ENCODE results near the gene TFCP2L1.

Gene TFCP2L1

GRCh38 chr2:121213386-121213785, 71.6 kb downstream of the TFCP2L1 start:
- no peak overlapping the region for H3K4me3 ChIP-seq (ENCODE audit: low read depth, low read length)
- no peak for DNase-seq (ENCODE audit: low read depth)
- no peak for TF ChIP-seq CTCF (IDR thresholded peaks at IDR 0.05; ENCODE audit: insufficient read depth, low read depth, low read length, missing control alignments)

- DNase-seq (ENCODE audit: low read depth), result no peak
- H3K4me3 ChIP-seq (ENCODE audit: low read depth, low read length), result no peak overlapping the region
- TF ChIP-seq CTCF (IDR thresholded peaks at IDR 0.05; ENCODE audit: insufficient read depth, low read depth, low read length, missing control alignments), result no peak
Observed at GRCh38 chr2:121212661-121213325, 72.2 kb downstream of the TFCP2L1 start.

- H3K4me3 ChIP-seq (ENCODE audit: low read depth, low read length), result no peak overlapping the region
- DNase-seq (ENCODE audit: low read depth), result no peak
- no peak for TF ChIP-seq CTCF (IDR thresholded peaks at IDR 0.05; ENCODE audit: insufficient read depth, low read depth, low read length, missing control alignments)
Observed at GRCh38 chr2:121211689-121212151, 73.3 kb downstream of the TFCP2L1 start.

- no peak overlapping the region for H3K4me3 ChIP-seq (ENCODE audit: low read depth, low read length)
- DNase-seq (ENCODE audit: low read depth), result no peak
- TF ChIP-seq CTCF (IDR thresholded peaks at IDR 0.05; ENCODE audit: insufficient read depth, low read depth, low read length, missing control alignments), result no peak
Observed at GRCh38 chr2:121211251-121211650, 73.8 kb downstream of the TFCP2L1 start.

- DNase-seq (ENCODE audit: low read depth), result no peak
- no peak overlapping the region for H3K4me3 ChIP-seq (ENCODE audit: low read depth, low read length)
- no peak for TF ChIP-seq CTCF (IDR thresholded peaks at IDR 0.05; ENCODE audit: insufficient read depth, low read depth, low read length, missing control alignments)
Observed at GRCh38 chr2:121210691-121211090, 74.3 kb downstream of the TFCP2L1 start.

- no peak overlapping the region for H3K4me3 ChIP-seq (ENCODE audit: low read depth, low read length)
- DNase-seq (ENCODE audit: low read depth), result no peak
- no peak for TF ChIP-seq CTCF (IDR thresholded peaks at IDR 0.05; ENCODE audit: insufficient read depth, low read depth, low read length, missing control alignments)
Observed at GRCh38 chr2:121209014-121209610, 75.9 kb downstream of the TFCP2L1 start.
